ENCODE data around the gene FAM222B. TPM values are rescaled to one million over a fixed set of nuclear protein-coding genes. Genes with fewer than 3 reads are reported as not detected.
A peak's percentile ranks its signal among the peaks of the same experiment; 100 is the strongest.

The FAM222B gene
- total RNA-seq, 1 experiment from 2014 or later = 3.1 TPM

DNA sequence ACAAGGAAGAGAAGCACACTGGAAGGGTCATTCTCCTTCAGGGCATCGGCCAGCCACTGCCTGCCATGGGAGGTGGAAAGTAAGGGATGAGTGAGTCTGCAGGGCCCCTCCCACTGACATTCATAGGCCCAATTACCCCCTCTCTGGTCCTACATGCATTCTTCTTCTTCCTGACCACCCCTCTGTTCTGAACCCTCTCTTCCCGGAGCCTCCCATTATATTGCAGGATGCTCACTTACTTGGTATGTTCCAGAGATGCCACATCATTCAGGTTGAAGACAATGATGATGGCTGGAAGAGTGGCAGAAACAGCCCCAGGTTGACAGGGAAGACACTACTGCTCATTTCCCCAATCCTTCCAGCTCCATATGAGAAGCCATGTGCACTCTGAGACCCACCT lies 127.4 kb downstream of the FAM222B start:
- no peak for DNase-seq (ENCODE audit: low read depth)

DNA sequence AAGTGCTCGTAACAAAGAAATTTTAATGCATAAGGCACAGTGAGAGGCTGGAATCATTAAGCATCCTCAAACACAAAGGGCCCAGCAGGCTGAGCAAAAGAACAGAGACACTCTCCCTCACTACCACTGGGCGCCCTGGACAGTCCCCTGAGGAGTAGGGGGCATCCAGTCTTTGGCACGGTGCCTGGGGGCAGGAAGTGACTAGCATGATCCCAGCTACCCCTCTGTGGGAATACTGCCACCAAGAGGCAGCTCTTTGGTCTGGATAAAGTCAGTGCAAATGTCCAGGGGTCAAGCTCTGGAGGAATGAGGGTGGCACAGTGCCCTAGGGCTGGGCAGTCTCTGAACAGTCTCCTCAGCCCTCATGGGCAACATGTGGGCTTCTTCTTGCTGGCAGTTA lies 128.3 kb downstream of the FAM222B start:
- DNase-seq (ENCODE audit: low read depth) = no peak

DNA sequence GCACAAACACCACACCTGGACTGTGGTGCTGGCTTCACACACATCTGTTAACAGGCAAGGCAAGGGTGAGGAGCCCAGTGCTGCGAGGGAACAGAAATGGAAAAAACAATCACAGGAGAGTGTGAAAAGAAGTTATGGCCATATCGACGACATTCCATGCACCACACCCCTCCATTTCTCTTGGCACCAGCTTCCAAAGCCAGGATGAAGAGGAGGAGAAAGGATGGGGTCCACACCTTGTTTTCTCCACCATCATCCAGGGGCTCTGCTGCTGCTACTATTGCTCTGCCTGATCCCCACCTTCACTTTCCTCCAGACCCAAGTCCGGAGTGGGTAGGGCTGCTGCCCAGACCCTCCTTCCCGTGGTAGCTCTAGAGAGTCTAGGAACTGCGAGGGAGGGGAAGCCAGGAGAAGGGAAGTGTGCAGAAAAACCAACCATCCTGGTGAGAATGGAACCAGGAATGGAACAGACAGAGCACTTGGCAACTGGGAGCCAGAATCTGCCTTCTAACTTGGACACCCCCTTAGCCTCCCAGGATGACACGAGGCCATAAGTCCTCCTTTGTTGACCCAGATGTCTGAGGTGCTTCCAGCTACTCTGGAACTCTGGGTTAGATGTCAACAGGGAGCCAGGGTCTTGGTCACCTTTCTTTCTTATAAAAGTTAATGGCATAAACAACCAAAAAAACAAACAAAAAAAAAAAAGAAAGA lies 129.7 kb downstream of the FAM222B start:
- DNase-seq (ENCODE audit: low read depth) = no peak

DNA sequence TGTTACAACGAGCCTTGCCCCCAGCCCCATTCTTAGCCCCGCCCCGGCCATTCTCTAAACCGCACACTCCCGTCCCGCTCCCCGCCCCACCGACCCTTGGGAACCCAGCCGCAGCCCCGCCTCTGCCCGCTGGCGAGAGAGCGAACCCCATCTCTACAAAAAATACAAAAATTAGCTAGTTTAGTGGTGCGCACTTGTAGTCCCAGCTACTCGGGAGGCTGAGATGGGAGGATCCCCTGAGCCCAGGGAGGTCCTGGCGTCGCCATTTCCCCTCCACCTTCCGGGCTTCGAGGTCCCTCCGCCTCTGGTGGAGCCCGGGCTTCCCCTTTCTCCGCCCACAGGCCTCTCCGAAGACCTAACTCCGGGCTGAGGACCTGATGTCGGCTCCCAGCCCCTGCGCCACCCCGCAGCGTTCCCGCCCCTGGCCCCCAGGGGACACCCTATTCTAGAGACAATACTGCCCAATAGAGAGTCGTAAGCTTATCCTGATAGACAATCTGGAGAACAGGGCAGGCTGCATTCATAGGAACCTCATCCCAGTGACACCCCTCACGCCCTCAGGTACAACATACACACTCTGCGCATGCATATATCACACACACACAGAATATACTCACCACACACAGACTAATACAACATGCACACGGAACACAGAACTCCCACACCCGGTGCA lies 130.4 kb downstream of the FAM222B start:
- DNase-seq (ENCODE audit: low read depth) = no peak

DNA sequence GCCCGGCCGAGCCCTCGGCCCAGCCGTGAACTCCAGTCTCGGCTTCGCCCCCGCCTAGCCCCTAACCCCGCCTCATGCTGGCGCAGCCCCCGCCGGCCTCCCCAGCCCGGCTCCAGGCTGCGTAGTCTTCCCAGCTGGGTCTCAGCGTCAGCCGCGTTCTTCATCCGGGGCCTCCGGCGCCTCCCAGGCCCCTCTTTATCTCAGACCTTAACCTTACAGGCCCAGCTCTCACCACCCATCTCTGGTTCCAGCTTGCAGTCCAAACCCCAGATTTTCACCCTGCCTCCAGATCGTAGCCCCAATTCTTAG lies 130.9 kb downstream of the FAM222B start, which contains the start of gene PROCA1:
TSS of gene PROCA1 (minus strand) at position 166 of the 309 bp plus-strand sequence. CDS start 228 bp downstream, outside the sequence.
- DNase-seq (ENCODE audit: low read depth) = no peak

DNA sequence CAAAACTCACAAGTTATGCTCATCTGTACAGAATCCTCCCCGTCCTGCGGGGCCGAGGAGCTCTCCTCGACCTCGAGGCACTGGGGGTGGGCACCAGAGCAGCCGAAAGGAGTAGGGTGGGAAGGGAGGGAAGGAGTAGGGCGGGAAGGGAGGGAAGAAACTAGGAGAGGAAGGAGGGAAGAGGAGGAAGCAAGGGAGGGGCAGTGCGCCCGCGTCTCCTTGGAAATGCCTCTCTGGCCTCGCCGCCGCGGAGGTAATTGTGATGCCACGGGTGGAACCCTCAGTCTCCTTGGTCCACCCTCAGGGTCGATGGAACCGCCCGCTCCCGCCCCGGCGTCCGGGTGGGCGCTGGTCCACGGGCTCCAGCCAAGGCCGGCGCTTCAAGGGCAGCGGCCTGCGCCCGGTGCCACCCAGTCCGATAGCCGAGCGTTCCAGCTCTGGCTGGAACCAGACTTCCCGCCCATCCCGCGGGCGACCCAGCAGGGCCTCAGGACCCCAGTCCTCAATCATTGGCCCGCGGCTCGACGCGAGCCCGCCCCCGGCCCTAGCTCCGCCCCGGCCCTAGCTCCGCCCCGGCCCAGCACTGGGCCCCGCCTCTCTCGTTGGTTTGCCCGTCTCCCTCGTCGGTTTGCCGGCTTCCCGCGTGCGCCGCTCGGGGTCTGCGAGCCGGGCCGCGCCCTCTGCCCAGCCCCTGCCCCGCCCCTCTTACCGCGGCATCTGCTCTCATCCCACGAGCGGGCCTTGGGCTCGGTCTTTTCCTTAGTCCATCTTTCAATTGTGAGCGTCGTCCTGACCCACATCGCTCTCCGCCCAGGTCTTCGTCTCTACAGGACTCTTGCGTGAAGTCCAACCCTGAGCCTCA lies 131.5 kb downstream of the FAM222B start:
- peak; percentile 96 for DNase-seq (ENCODE audit: low read depth)

DNA sequence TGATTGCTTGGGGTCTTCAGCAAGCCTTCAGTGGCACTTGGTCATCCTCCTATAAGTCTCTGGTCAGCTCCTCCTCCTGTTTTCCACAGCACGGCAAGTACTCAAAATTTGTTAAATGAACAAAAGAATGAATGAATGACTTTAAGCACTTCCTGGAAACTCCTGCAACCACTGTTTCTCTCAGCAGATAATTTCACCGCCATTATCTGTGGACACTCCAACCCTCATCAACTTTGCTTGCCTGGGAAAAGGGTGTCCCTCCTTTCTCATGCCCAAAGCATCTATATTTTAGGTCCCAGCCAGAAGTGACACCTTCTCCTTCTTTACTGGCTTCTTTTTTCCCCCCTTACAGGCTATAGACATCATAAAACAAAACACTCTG lies 135.3 kb downstream of the FAM222B start:
- DNase-seq (ENCODE audit: low read depth) = no peak

DNA sequence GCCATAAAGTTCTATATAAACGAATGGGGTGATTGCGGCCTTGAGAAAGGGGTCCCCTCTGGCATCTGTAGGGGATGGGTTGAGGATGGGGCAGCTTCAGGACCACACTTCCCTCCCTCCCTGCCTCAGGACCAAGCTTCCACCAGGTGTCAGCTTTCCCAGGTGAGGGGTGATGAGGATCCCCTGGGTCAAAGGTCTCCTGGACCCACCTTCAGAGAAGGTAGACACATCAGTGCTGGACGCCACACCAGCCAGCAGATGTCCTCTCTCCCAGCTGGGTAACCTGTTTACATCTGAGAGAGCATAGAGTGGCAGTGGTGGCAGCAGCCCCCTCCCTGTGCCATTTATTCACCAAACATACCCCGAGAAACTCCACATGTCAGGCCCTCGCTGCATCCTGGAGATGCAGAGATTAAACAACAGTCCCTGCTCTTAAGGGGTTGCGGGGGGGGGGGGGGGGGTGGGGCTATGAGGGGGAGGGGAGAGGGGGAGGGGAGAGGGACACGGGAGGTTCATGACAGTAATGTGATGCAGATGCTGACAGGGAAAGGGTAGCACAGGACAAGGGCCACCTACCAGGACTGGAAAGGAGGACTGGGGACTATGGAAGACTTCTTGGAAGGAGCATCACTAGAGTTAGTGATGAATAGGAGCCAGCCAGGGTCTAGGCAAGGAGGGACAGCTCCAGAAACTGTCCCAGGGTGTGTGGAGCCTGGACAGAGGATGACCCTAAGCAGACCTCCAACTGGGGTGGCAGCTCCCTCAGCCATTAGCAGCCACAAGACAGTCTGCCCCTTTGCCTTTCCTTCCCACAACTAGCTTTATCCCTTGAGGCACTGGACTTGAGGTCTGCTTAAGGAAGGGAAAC lies 135.9 kb downstream of the FAM222B start:
- DNase-seq (ENCODE audit: low read depth) = no peak

Other genes with a start within 250 kb of the FAM222B start
- 134 and 173 TPM in 2 replicates for gene SPAG5, start 243.8 kb downstream of the FAM222B start, total RNA-seq (2014; rRNA removed; shearing (Covaris generic))
- 9.1 and 11.4 TPM in 2 replicates for gene RSKR, start 228.6 kb downstream of the FAM222B start, total RNA-seq (2014; rRNA removed; shearing (Covaris generic))
- 64.9 and 65.8 TPM in 2 replicates for gene BLTP2, start 197.6 kb downstream of the FAM222B start, total RNA-seq (2014; rRNA removed; shearing (Covaris generic))
- gene SDF2, start 180.9 kb downstream of the FAM222B start, total RNA-seq (2014; rRNA removed; shearing (Covaris generic)) = 67.6 and 68.2 TPM in 2 replicates
- 28.4 and 38.2 TPM in 2 replicates for gene SUPT6H, start 180.6 kb downstream of the FAM222B start, total RNA-seq (2014; rRNA removed; shearing (Covaris generic))
- 0.21 and 0.23 TPM in 2 replicates for gene PROCA1, start 130.9 kb downstream of the FAM222B start, total RNA-seq (2014; rRNA removed; shearing (Covaris generic))
- gene RAB34, start 124.9 kb downstream of the FAM222B start, total RNA-seq (2014; rRNA removed; shearing (Covaris generic)) = 243 and 290 TPM in 2 replicates
- gene RPL23A, start 122.8 kb downstream of the FAM222B start, total RNA-seq (2014; rRNA removed; shearing (Covaris generic)) = 697 and 1,346 TPM in 2 replicates
- gene TLCD1, start 116.6 kb downstream of the FAM222B start, total RNA-seq (2014; rRNA removed; shearing (Covaris generic)) = 1.3 and 2.4 TPM in 2 replicates
- 2.9 and 10.2 TPM in 2 replicates for gene NEK8, start 114.0 kb downstream of the FAM222B start, total RNA-seq (2014; rRNA removed; shearing (Covaris generic))
- 20.4 and 23.7 TPM in 2 replicates for gene TRAF4, start 98.8 kb downstream of the FAM222B start, total RNA-seq (2014; rRNA removed; shearing (Covaris generic))
- gene ERAL1, start 12.2 kb upstream of the FAM222B start, total RNA-seq (2014; rRNA removed; shearing (Covaris generic)) = 26.4 and 38.4 TPM in 2 replicates
- gene FLOT2, start 54.9 kb upstream of the FAM222B start, total RNA-seq (2014; rRNA removed; shearing (Covaris generic)) = 18.5 and 24.9 TPM in 2 replicates
- gene DHRS13, start 60.3 kb upstream of the FAM222B start, total RNA-seq (2014; rRNA removed; shearing (Covaris generic)) = 10.9 and 12.4 TPM in 2 replicates
- 18.0 and 29.1 TPM in 2 replicates for gene PHF12, start 108.7 kb upstream of the FAM222B start, total RNA-seq (2014; rRNA removed; shearing (Covaris generic))
- gene SEZ6, start 163.2 kb upstream of the FAM222B start, total RNA-seq (2014; rRNA removed; shearing (Covaris generic)) = not detected in 2 replicates
- gene PIPOX, start 200.4 kb upstream of the FAM222B start, total RNA-seq (2014; rRNA removed; shearing (Covaris generic)) = 0.34 TPM in 1 of 2 replicates, not detected in the other

Measured in Daoy (cell line).